AG09309 (cell line): ENCODE results near the gene RPAIN.

Source experiments
- DNase-seq: peaks from one replicate; pipeline ENCODE4 v3.0.0-alpha.2; 2010; ENCODE audit warnings: low read depth
- H3K4me3 ChIP-seq: 2 replicates; pipeline ENCODE4 v1.5.1; 2011; ENCODE audit warnings: mild to moderate bottlenecking, low read depth, low read length, moderate library complexity; ENCODE audit not compliant: control insufficient read depth
- TF ChIP-seq, protein P1 (sequence below): IDR thresholded peaks from 2 replicates; pipeline ENCODE4 v1.5.1; 2011; ENCODE audit warnings: mild to moderate bottlenecking, low read depth, low read length, inconsistent platforms; ENCODE audit not compliant: insufficient read depth, control insufficient read depth; ENCODE audit errors: missing control alignments

Gene RPAIN

DNA sequence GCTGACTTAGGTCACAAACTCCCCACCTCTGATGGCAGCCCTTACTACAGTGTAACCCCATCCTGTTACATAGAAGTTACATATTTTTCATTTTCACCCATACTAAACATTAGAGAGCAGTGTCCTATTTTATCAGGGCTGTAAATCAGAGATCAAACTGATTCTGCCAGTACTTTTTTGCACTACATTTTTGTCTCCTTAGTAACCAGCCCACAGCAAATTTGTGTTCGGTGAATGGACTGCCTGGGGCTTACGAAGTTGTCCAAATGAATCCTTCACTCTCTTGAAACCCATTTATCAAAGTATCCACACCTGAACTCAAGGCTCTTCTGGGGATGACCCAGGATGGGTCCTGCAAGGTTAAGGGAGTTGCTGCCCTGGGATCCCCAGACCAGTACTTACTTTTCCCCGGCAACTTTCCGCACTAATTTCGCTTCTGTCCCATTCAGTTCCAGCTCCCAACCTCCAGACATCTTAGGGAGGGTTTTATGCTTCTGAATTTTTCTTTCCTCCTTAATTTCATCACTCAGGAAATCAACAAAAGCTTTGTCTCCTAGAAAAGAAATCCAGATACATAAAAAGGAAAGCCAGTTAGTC lies 17.8 kb downstream of the RPAIN start:
- DNase-seq: no peak
- TF ChIP-seq, protein P1, sequence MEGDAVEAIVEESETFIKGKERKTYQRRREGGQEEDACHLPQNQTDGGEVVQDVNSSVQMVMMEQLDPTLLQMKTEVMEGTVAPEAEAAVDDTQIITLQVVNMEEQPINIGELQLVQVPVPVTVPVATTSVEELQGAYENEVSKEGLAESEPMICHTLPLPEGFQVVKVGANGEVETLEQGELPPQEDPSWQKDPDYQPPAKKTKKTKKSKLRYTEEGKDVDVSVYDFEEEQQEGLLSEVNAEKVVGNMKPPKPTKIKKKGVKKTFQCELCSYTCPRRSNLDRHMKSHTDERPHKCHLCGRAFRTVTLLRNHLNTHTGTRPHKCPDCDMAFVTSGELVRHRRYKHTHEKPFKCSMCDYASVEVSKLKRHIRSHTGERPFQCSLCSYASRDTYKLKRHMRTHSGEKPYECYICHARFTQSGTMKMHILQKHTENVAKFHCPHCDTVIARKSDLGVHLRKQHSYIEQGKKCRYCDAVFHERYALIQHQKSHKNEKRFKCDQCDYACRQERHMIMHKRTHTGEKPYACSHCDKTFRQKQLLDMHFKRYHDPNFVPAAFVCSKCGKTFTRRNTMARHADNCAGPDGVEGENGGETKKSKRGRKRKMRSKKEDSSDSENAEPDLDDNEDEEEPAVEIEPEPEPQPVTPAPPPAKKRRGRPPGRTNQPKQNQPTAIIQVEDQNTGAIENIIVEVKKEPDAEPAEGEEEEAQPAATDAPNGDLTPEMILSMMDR: no peak
- peak overlapping the region; percentile 71 for H3K4me3 ChIP-seq

DNA sequence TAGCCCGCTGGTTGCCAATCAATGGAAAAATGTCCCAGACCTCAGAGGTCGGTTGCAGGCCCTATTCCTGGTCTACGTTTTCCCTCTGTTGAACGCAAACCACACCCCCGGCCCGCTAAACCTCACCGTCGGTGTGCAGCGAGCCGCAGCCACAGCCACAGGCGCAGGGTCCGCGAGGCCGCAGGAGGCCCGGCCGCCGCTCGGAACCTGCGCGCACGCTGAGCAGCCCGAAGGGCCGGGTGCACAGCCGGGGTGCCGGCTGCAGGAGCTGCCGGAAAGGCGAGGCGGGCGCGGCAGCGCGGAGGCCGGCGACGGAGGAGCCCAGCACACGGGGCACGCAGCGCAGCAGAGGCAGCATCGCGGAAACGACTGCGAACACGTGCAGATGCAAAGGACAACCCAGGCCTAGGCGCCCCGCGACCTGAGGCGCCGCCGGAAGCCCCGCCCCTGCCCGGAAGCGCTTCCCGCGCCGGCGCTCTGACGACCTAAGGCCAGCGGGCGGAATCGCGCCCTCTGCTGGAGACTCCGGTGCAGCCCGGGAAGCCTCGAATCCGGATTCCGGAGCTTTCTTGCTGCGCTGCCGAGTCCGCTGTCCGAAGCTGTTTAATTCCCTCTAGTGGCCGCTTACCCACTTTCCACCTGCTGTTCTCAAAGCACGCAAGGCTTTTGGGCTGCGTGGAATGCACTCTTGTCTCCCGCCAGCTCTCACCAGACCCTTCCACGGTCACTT lies 18.9 kb downstream of the RPAIN start, which contains the start of gene C1QBP:
Gene C1QBP (minus strand): TSS at position 440 of the 730 bp plus-strand sequence. CDS start 82 bp downstream, at position 358.
- TF ChIP-seq, protein P1: peak; percentile 92
- H3K4me3 ChIP-seq: peak within 1 kb of the TSS; percentile 71
- DNase-seq: peak; percentile 68

DNA sequence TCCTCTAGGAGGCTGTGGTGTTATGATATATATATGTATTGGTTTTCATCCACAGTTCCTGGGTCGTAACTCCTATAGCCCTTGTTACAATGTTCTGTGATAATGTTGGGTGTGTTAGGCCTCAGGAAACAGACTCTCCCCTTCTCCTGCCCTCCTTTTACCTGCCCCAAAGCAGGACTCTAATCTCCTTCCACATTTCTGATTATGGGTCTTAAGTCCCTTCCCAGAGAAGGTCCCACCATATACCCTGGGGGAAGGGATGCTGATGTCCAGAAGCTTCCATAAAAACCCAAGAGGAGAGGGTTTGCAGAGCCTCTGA lies 19.4 kb downstream of the RPAIN start:
- no peak for DNase-seq
- TF ChIP-seq, protein P1: no peak
- no peak overlapping the region; the same call in 1 of the 2 replicates for H3K4me3 ChIP-seq

DNA sequence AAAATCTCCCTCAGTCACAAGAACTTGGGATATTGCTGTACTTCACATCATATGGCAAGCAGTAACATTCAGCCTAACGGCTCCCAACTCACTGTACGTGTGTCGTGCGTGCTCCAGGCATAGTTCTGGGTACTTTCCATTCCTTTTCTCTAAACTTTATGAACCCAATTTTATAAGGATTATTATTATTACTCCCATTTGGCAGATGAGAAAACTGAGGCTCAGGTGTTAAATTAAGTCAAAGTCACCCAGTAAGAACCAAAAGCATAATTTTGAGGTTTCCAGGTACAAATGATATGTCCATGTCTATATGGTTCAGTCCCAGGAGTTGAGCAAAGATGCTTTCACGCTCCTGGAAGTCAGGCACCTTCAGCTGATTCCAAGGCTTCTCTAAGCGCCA lies 23.7 kb downstream of the RPAIN start:
- no peak overlapping the region for H3K4me3 ChIP-seq
- DNase-seq: no peak

DNA sequence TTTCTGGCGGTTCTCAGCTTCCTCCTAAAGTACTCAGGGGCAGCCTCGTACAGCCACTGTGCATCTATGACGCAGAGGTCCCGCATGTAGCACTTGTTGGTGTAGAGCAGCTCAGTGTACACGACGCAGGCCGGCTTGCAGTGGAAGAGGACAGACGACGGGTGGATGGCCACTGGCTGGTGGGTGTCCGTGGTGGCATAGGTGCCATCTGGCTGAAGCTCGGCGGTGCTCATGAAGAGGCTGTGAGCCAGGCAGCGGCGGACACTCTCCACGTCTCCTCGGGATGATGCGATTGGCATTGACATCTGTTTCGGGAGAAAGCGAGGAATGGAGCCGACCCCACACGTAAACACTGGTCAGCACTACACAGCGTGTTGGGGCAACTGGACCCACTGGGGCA lies 24.2 kb downstream of the RPAIN start:
- DNase-seq: no peak
- H3K4me3 ChIP-seq: no peak overlapping the region
- TF ChIP-seq, protein P1: no peak

More for the DNA sequence above, 23.7 kb downstream of the RPAIN start:
- TF ChIP-seq, protein P1: no peak

DNA sequence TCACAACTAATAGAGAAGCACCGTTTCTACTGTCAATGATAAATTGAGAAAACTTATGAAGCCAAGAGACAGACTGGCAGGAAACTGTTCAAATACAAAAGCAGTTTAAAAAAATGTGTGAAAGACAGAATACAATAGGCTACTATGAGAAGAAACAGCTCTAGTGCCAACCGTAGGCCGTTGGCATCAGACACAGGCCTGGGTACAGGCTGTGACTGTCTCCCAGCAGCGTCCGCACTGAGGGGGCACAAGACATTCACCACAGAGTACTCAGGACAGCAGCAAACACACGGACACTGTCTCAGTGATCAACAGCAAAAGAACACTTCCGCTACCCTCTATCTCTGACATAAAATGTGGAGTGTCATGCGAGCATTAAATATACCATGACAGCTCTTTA lies 26.8 kb downstream of the RPAIN start:
- TF ChIP-seq, protein P1: no peak

More for the DNA sequence above, 26.8 kb downstream of the RPAIN start:
- no peak overlapping the region for H3K4me3 ChIP-seq
- DNase-seq: no peak
